ENCODE results near the gene CIDEB. TPM values are rescaled to one million over a fixed set of nuclear protein-coding genes. Genes with fewer than 3 reads are reported as not detected.
A peak's percentile ranks its signal among the peaks of the same experiment; 100 is the strongest.

The CIDEB gene
- total RNA-seq, 1 experiment from 2014 or later, result 9.9 TPM

DNA sequence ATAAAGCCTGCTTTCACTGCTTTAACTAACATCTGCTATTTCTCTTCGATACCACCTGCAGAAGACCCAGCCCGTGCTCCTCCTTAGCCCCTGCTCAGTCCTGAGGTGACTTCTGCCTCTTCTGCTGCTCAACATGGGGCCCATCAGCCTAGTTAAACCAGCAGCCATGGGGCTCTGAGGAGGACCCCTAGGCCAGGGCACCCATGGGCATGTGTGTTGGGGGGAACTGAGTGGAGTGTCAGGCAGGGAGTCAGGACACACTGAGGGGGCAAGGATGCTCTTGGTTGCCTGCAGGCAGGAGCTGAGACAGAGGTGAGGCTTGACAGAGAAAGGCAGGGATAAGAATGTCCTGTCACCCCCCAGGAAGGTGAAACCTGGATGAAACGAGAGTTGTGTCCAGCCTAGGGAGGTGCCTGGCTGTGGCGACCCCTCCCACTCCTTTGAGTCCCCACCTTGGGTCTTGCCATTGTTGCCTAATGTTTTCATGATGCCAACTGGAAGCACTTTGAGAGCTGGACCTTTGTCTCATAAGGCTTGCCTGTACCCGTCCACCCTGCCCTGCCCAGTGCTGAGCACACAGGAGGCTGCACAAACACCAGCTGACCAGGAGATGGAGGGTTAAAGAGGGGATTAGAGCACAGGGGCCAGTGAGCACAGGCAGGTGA is 23.8 kb downstream of the CIDEB start:
- H3K4me1 ChIP-seq (ENCODE audit: low read length), result peaks cover 15% of the 10 kb centered on the region
- H3K9ac ChIP-seq (ENCODE audit: low read length), result no peak overlapping the region
- no peak overlapping the region for H3K27ac ChIP-seq (ENCODE audit: low read length)
- H3K4me2 ChIP-seq (ENCODE audit: low read depth, low read length, poor library complexity, severe bottlenecking), result no peak overlapping the region
- no peaks in the 10 kb centered on the region for H3K9me3 ChIP-seq (ENCODE audit: low read length)
- DNase-seq, result no peak
- no peaks in the 10 kb centered on the region for H3K27me3 ChIP-seq (ENCODE audit: low read length)
- H3K4me3 ChIP-seq (ENCODE audit: low read length), result no peak overlapping the region
- peaks cover 19% of the 10 kb centered on the region for H3K79me2 ChIP-seq (ENCODE audit: low read length)
- no peak overlapping the region for H2AFZ ChIP-seq (ENCODE audit: low read length)
- H3K36me3 ChIP-seq (ENCODE audit: insufficient read depth, low read length), result no peaks in the 10 kb centered on the region
- no peaks in the 10 kb centered on the region for H4K20me1 ChIP-seq (ENCODE audit: insufficient read depth, low read depth, low read length)
- no peaks in the 10 kb centered on the region for H3K9me2 ChIP-seq (replicated peaks; ENCODE audit: insufficient read depth, low read length)

DNA sequence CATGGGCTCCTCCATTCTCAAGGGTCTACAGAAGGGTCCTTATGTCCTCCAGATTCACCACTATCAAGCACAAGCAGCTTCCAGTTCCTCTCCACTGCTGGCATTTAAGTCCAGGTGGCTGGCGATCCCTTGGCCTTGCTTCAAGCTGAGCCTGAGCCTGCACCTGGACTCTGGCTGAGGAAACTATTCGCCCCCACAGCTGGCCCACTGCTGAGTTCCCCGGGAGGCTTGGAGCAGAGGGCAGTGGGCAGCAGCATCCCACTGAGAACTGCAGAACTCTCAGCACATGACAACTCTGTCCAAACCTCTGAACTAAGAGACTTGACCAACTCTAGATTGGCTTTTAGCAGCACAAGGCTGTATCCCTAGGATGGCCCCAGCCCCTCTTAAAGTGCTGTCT is 25.0 kb downstream of the CIDEB start:
- Histone ChIP-seq H3K27ac (ENCODE audit: low read length) (no peak overlapping the region), H3K9me3 (ENCODE audit: low read length) (no peaks in the 10 kb centered on the region), H3K4me1 (ENCODE audit: low read length) (peaks cover 26% of the 10 kb centered on the region), H3K4me3 (ENCODE audit: low read length) (no peak overlapping the region), H2AFZ (ENCODE audit: low read length) (no peak overlapping the region), H4K20me1 (ENCODE audit: insufficient read depth, low read depth, low read length) (no peaks in the 10 kb centered on the region), H3K36me3 (ENCODE audit: insufficient read depth, low read length) (no peaks in the 10 kb centered on the region), H3K27me3 (ENCODE audit: low read length) (no peaks in the 10 kb centered on the region), H3K79me2 (ENCODE audit: low read length) (peaks cover 15% of the 10 kb centered on the region), H3K9me2 (replicated peaks; ENCODE audit: insufficient read depth, low read length) (no peaks in the 10 kb centered on the region), H3K9ac (ENCODE audit: low read length) (no peak overlapping the region), H3K4me2 (ENCODE audit: low read depth, low read length, poor library complexity, severe bottlenecking) (no peak overlapping the region)
- no peak for DNase-seq

DNA sequence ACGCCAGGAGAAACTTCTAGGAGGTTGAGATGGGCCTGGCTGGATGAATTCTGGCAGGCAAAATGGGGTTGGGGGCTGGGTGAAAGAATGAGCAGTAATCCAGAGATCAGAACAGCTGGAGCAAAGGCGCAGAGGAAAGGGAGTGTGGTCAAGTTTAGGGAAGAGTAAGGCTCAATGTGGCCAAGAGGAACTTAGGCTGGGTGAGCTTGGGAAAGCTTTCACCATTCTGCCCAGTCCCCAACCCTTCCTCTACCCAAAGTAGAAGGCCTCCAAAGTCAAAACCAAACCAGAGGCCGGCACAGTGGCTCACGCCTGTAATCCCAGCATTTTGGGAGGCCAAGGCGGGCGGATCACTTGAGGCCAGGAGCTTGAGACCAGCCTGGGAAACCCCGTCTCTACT is 26.1 kb downstream of the CIDEB start:
- no peak for DNase-seq
- H3K4me3 ChIP-seq (ENCODE audit: low read length), result no peak overlapping the region
- no peak overlapping the region for H3K27ac ChIP-seq (ENCODE audit: low read length)
- no peak overlapping the region for H2AFZ ChIP-seq (ENCODE audit: low read length)
- peaks cover 12% of the 10 kb centered on the region for H3K79me2 ChIP-seq (ENCODE audit: low read length)
- H3K9me2 ChIP-seq (replicated peaks; ENCODE audit: insufficient read depth, low read length), result no peaks in the 10 kb centered on the region
- peaks cover 32% of the 10 kb centered on the region for H3K4me1 ChIP-seq (ENCODE audit: low read length)
- H3K27me3 ChIP-seq (ENCODE audit: low read length), result no peaks in the 10 kb centered on the region
- H3K36me3 ChIP-seq (ENCODE audit: insufficient read depth, low read length), result no peaks in the 10 kb centered on the region
- H4K20me1 ChIP-seq (ENCODE audit: insufficient read depth, low read depth, low read length), result no peaks in the 10 kb centered on the region
- H3K4me2 ChIP-seq (ENCODE audit: low read depth, low read length, poor library complexity, severe bottlenecking), result no peak overlapping the region
- H3K9me3 ChIP-seq (ENCODE audit: low read length), result no peaks in the 10 kb centered on the region
- H3K9ac ChIP-seq (ENCODE audit: low read length), result no peak overlapping the region

DNA sequence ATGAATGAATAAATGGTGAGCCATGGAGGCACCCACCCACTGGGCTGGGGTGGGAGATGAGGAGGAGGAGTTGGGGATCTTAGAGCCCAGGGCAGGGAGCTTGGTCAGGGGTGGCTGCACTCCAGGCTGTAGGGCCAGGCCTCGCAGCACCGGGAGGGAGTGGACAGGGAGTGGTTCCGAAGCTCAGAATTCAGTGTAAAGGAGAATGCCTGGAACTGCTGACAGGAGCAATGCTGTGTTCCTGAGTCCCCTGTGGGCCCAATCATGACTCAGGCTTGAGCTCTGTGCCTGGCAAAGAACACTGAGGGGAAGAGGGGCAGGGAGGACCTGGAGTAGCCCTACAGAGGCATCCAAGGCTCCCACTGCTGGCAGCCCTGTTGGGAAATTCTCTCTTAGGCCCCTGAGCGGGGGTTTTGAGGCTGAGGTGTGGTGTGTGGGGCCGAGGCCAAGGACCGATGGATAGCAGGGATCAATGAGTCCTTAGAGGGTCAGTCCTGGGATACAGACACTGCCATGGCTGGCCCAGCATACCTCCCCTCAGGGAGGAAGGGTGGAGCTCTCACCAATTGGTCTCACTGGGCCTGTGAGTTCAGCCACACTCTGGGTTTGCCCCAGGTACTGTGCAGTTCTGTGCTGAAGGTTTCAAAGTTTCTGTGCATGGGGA is 26.8 kb downstream of the CIDEB start:
- peaks cover 12% of the 10 kb centered on the region for H3K79me2 ChIP-seq (ENCODE audit: low read length)
- no peaks in the 10 kb centered on the region for H4K20me1 ChIP-seq (ENCODE audit: insufficient read depth, low read depth, low read length)
- H2AFZ ChIP-seq (ENCODE audit: low read length), result no peak overlapping the region
- H3K9me3 ChIP-seq (ENCODE audit: low read length), result no peaks in the 10 kb centered on the region
- no peak overlapping the region for H3K27ac ChIP-seq (ENCODE audit: low read length)
- no peak overlapping the region for H3K4me3 ChIP-seq (ENCODE audit: low read length)
- DNase-seq, result no peak
- peaks cover 32% of the 10 kb centered on the region for H3K4me1 ChIP-seq (ENCODE audit: low read length)
- no peaks in the 10 kb centered on the region for H3K36me3 ChIP-seq (ENCODE audit: insufficient read depth, low read length)
- H3K4me2 ChIP-seq (ENCODE audit: low read depth, low read length, poor library complexity, severe bottlenecking), result no peak overlapping the region
- no peaks in the 10 kb centered on the region for H3K27me3 ChIP-seq (ENCODE audit: low read length)
- H3K9me2 ChIP-seq (replicated peaks; ENCODE audit: insufficient read depth, low read length), result no peaks in the 10 kb centered on the region
- no peak overlapping the region for H3K9ac ChIP-seq (ENCODE audit: low read length)

DNA sequence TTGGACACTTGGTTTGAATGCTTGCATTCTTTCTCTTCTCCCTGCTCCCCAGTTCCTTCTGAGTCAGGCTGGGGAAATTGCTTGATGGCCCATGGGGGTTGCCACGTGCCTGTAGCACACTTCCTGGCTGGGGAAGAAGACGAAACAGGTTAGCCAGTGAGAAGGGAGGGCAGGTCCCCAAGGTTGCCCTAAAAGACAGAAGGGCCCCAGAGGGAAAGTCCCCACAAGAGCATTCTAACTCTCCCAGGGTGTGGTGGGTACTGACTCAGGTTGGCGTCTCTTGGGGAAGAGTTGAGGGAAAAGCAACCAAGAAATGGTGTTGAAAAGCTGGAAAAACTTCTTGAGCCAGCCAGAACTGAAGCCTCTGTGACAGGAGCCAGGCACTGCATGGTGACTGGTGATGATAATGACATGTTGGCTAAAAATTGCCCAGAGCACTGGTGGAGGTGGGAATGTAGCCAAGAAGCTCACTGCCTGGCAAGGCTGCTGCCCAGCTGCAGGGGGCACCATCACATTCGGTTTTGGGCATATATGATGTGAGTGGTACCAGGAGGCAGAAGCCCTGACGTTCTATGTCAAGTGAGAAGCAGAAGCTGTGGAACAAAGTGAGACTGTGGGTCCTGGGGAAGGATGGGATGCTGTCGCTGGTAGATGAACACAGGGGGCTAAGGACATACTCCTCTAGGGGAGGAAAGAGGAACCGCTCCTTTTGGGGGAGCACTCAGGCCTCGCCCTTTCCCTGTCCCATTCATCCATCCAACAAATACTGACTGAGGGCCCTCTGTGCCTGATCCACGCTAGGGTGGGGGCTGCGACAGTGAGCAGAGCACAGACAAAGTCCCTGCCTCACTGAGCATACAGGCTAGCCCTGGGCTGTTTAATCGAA is 28.2 kb downstream of the CIDEB start:
- H3K9me2 ChIP-seq (replicated peaks; ENCODE audit: insufficient read depth, low read length), result no peaks in the 10 kb centered on the region
- H3K4me2 ChIP-seq (ENCODE audit: low read depth, low read length, poor library complexity, severe bottlenecking), result peak overlapping the region; percentile 3
- peaks cover 18% of the 10 kb centered on the region for H3K79me2 ChIP-seq (ENCODE audit: low read length)
- peak overlapping the region; percentile 23 for H3K9ac ChIP-seq (ENCODE audit: low read length)
- H2AFZ ChIP-seq (ENCODE audit: low read length), result peak overlapping the region; percentile 39; the same call in 1 of the 2 replicates
- H3K4me1 ChIP-seq (ENCODE audit: low read length), result peaks cover 32% of the 10 kb centered on the region
- H3K9me3 ChIP-seq (ENCODE audit: low read length), result no peaks in the 10 kb centered on the region
- H3K4me3 ChIP-seq (ENCODE audit: low read length), result no peak overlapping the region
- DNase-seq, result peak; percentile 84
- no peaks in the 10 kb centered on the region for H4K20me1 ChIP-seq (ENCODE audit: insufficient read depth, low read depth, low read length)
- no peaks in the 10 kb centered on the region for H3K27me3 ChIP-seq (ENCODE audit: low read length)
- H3K36me3 ChIP-seq (ENCODE audit: insufficient read depth, low read length), result no peaks in the 10 kb centered on the region
- H3K27ac ChIP-seq (ENCODE audit: low read length), result no peak overlapping the region

DNA sequence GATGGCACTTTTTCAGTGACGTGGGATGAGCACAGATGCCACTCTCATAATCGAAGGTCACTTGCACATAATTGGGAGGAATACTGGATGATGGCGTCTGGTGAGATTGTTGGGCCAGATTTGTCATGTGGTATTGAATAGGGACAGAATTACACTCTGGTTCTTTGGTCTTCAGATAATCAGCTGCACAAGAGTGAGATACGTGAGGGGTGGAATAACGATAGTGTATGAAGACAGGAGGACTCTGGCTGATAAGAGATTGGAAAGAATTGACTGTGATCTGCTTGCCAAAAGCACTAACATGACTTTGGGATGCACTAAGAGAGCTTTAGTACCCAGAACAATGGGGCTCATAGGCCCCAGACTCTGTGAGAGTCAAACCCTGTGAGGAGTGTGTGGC is 29.4 kb downstream of the CIDEB start:
- Histone ChIP-seq H3K27me3 (ENCODE audit: low read length) (no peaks in the 10 kb centered on the region), H4K20me1 (ENCODE audit: insufficient read depth, low read depth, low read length) (no peaks in the 10 kb centered on the region), H3K79me2 (ENCODE audit: low read length) (peaks cover 18% of the 10 kb centered on the region), H3K4me3 (ENCODE audit: low read length) (no peak overlapping the region), H3K9me2 (replicated peaks; ENCODE audit: insufficient read depth, low read length) (no peaks in the 10 kb centered on the region), H3K27ac (ENCODE audit: low read length) (no peak overlapping the region), H3K9ac (ENCODE audit: low read length) (no peak overlapping the region), H3K9me3 (ENCODE audit: low read length) (no peaks in the 10 kb centered on the region), H3K4me2 (ENCODE audit: low read depth, low read length, poor library complexity, severe bottlenecking) (no peak overlapping the region), H2AFZ (ENCODE audit: low read length) (no peak overlapping the region), H3K4me1 (ENCODE audit: low read length) (peaks cover 43% of the 10 kb centered on the region), H3K36me3 (ENCODE audit: insufficient read depth, low read length) (no peaks in the 10 kb centered on the region)
- no peak for DNase-seq

DNA sequence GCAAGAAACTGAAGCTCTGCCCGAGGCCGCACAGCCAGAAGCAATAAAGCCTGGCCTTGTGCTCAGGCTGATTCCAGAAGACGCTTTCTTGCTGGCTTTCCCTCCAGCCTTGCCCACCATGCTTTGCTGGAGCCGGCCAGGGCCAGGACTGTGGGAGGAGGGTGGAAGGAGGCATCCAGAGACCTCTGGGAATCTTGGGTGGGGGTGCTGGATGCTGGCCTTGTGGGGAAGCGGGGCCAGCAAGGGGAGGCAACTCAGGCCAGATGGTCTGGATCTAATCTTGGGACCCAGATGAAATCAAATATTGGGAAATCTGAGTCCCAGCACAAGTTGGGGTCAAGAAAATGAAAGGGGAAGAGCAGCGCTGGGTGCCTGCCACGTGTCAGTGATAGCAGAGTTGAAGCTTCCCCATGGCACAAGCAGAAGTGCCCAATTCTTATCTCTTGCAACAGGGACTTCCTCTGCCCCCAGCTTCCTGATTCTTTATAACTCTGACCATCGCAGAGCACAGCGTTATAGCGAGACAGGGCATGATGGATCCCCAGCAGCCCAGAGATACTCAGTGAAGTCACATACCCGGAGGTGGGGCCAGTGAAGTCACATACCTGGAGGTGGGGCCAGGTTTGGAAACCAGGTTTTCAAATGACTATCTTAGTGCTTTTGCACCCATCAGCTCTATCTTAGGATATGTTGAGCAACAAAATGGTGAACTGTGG is 30.0 kb downstream of the CIDEB start:
- Histone ChIP-seq H3K4me2 (ENCODE audit: low read depth, low read length, poor library complexity, severe bottlenecking) (no peak overlapping the region), H3K9me3 (ENCODE audit: low read length) (no peaks in the 10 kb centered on the region), H3K4me3 (ENCODE audit: low read length) (no peak overlapping the region), H2AFZ (ENCODE audit: low read length) (no peak overlapping the region), H3K27ac (ENCODE audit: low read length) (no peak overlapping the region), H3K4me1 (ENCODE audit: low read length) (peaks cover 49% of the 10 kb centered on the region), H4K20me1 (ENCODE audit: insufficient read depth, low read depth, low read length) (no peaks in the 10 kb centered on the region), H3K36me3 (ENCODE audit: insufficient read depth, low read length) (no peaks in the 10 kb centered on the region), H3K79me2 (ENCODE audit: low read length) (peaks cover 19% of the 10 kb centered on the region), H3K27me3 (ENCODE audit: low read length) (no peaks in the 10 kb centered on the region), H3K9ac (ENCODE audit: low read length) (peak overlapping the region; percentile 28), H3K9me2 (replicated peaks; ENCODE audit: insufficient read depth, low read length) (no peaks in the 10 kb centered on the region)
- DNase-seq, result peak; percentile 60

All from Karpas-422 (cell line).